Hepatocyte (in vitro differentiated cells): ENCODE data around the gene MISP3. TPM values are rescaled to one million over a fixed set of nuclear protein-coding genes. Genes with fewer than 3 reads are reported as not detected.

Experiments used
- DNase-seq: peaks from one replicate; pipeline ENCODE4 v3.0.0-alpha.2; 2016; ENCODE audit warnings: low spot score
- H2AFZ ChIP-seq: fragments of 200-600 bp; sonication (generic); 2 replicates; pipeline ENCODE4 v1.6.0; 2016; ENCODE audit warnings: antibody characterized with exemption, mild to moderate bottlenecking
- H3K27ac ChIP-seq: fragments of 200-600 bp; sonication (generic); 2 replicates; pipeline ENCODE4 v1.5.1; 2016; ENCODE audit warnings: mild to moderate bottlenecking
- H3K27me3 ChIP-seq: fragments of 200-600 bp; sonication (generic); 2 replicates; pipeline ENCODE4 v1.6.1; 2016
- H3K36me3 ChIP-seq: fragments of 200-600 bp; sonication (generic); replicated peaks from 2 replicates; pipeline ENCODE4 v1.5.1; 2016; ENCODE audit warnings: low read depth; ENCODE audit not compliant: insufficient read depth
- H3K4me1 ChIP-seq: fragments of 200-600 bp; sonication (generic); 2 replicates; pipeline ENCODE4 v1.5.1; 2016; ENCODE audit warnings: mild to moderate bottlenecking, moderate library complexity; ENCODE audit not compliant: insufficient read depth
- H3K4me2 ChIP-seq: fragments of 200-600 bp; sonication (generic); 2 replicates; pipeline ENCODE4 v1.6.0; 2016
- H3K4me3 ChIP-seq: fragments of 200-600 bp; sonication (generic); 2 replicates; pipeline ENCODE4 v1.5.1; 2016; ENCODE audit warnings: mild to moderate bottlenecking
- H3K79me2 ChIP-seq: fragments of 200-600 bp; sonication (generic); 2 replicates; pipeline ENCODE4 v1.6.0; 2017; ENCODE audit warnings: mild to moderate bottlenecking
- H3K9me2 ChIP-seq: fragments of 200-600 bp; sonication (generic); replicated peaks from 2 replicates; pipeline ENCODE4 v1.6.0; 2017; ENCODE audit warnings: mild to moderate bottlenecking; ENCODE audit not compliant: insufficient read depth
- H3K9me3 ChIP-seq: fragments of 200-600 bp; sonication (generic); 2 replicates; pipeline ENCODE4 v1.5.1; 2016; ENCODE audit warnings: low read depth, mild to moderate bottlenecking
- H4K20me1 ChIP-seq: fragments of 200-600 bp; sonication (generic); 2 replicates; pipeline ENCODE4 v1.6.0; 2016; ENCODE audit warnings: mild to moderate bottlenecking; ENCODE audit not compliant: insufficient read depth, poor library complexity, severe bottlenecking
- EZH2 ChIP-seq: fragments of 200-600 bp; sonication (generic); IDR thresholded peaks from 2 replicates; pipeline ENCODE4 v1.6.1; 2016; ENCODE audit warnings: antibody characterized with exemption, mild to moderate bottlenecking, borderline replicate concordance
- EZH2phosphoT487 ChIP-seq: fragments of 200-600 bp; sonication (generic); IDR thresholded peaks from one replicate; pipeline ENCODE4 v1.6.1; 2018; ENCODE audit warnings: antibody characterized with exemption, mild to moderate bottlenecking, low read depth, moderate library complexity; ENCODE audit not compliant: unreplicated experiment, severe bottlenecking
- WGBS: methylation state at CpG from one replicate; pipeline ENCODE4 v1.1.6; 2016; ENCODE audit warnings: low lambda C conversion rate; ENCODE audit errors: missing lambda C conversion rate; 5-methylcytosine and 5-hydroxymethylcytosine counted together
- polyA plus RNA-seq: library from polyadenylated mRNA; unstranded; fragments of >200 nt; fragmentation: Nextera tagmentation; extraction: Ambion mirVana; gene quantifications from 2 replicates; pipeline ENCODE4 v1.2.1, GENCODE V29; 2016
- total RNA-seq: library from RNA; depleted of rRNA; stranded (reverse); fragments of >200 nt; gene quantifications from 2 replicates; pipeline ENCODE4 v1.2.3, GENCODE V29; 2014
- TF ChIP-seq, protein P1 (sequence below): fragments of 200-600 bp; sonication (generic); IDR thresholded peaks from 2 replicates; pipeline ENCODE4 v1.5.1; 2016; ENCODE audit warnings: antibody characterized with exemption, mild to moderate bottlenecking; ENCODE audit not compliant: poor library complexity

Gene MISP3
- total and polyA plus RNA-seq, 2 experiments from 2014 or later, result 4.9 to 13.1 TPM

GRCh38 chr19:14027856-14028450 is 44.6 kb upstream of the MISP3 start, which contains the start of gene RLN3:
RLN3 (plus strand) TSS chr19:14028148; CDS start chr19:14028205, 57 bp downstream.
- H3K9me3 ChIP-seq, result no peaks in the 10 kb centered on the region

DNA sequence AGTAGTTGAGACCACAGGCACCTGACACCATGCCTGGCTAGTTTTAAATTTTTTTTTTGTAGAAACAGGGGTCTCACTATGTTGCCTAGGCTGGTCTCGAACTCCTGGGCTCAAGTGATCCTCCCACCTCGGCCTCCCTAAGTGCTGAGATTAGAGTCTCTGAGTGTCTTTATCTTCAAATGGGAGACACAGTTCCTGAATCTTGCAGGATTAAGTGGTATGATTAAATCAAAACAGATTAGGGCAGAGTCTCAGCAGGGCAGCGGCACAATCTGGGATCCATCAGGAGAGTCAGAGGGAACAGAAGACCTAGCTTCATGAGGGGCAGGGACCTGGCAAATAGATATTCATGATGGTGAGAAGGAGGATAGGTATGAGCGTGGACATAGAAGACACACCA is 43.7 kb upstream of the MISP3 start:
- H3K36me3 ChIP-seq, result no peaks in the 10 kb centered on the region
- no peaks in the 10 kb centered on the region for H3K9me3 ChIP-seq
- H3K79me2 ChIP-seq, result no peaks in the 10 kb centered on the region
- H4K20me1 ChIP-seq, result no peaks in the 10 kb centered on the region
- no peak overlapping the region for H3K4me3 ChIP-seq
- TF ChIP-seq EZH2 (no peak), EZH2phosphoT487 (no peak)
- TF ChIP-seq, protein P1, sequence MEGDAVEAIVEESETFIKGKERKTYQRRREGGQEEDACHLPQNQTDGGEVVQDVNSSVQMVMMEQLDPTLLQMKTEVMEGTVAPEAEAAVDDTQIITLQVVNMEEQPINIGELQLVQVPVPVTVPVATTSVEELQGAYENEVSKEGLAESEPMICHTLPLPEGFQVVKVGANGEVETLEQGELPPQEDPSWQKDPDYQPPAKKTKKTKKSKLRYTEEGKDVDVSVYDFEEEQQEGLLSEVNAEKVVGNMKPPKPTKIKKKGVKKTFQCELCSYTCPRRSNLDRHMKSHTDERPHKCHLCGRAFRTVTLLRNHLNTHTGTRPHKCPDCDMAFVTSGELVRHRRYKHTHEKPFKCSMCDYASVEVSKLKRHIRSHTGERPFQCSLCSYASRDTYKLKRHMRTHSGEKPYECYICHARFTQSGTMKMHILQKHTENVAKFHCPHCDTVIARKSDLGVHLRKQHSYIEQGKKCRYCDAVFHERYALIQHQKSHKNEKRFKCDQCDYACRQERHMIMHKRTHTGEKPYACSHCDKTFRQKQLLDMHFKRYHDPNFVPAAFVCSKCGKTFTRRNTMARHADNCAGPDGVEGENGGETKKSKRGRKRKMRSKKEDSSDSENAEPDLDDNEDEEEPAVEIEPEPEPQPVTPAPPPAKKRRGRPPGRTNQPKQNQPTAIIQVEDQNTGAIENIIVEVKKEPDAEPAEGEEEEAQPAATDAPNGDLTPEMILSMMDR, result no peak
- H3K27ac ChIP-seq, result no peak overlapping the region
- WGBS, result 68% methylated on average over 4 of the region's 4 CpGs
- H3K27me3 ChIP-seq, result peaks cover 3% of the 10 kb centered on the region
- H3K4me2 ChIP-seq, result no peak overlapping the region
- no peak overlapping the region for H2AFZ ChIP-seq
- H3K4me1 ChIP-seq, result no peaks in the 10 kb centered on the region
- no peaks in the 10 kb centered on the region for H3K9me2 ChIP-seq
- no peak for DNase-seq

More at GRCh38 chr19:14027856-14028450, 44.6 kb upstream of the MISP3 start, which contains the start of gene RLN3:
- no peak for TF ChIP-seq EZH2
- TF ChIP-seq, protein P1, result no peak
- TF ChIP-seq EZH2phosphoT487, result no peak
- no peak for DNase-seq
- no peaks in the 10 kb centered on the region for H3K36me3 ChIP-seq
- no peaks in the 10 kb centered on the region for H3K9me2 ChIP-seq
- 79% methylated on average over 24 of the region's 24 CpGs for WGBS
- no peak within 1 kb of the TSS for H2AFZ ChIP-seq
- H3K4me1 ChIP-seq, result no peaks in the 10 kb centered on the region
- H3K4me2 ChIP-seq, result no peak within 1 kb of the TSS
- no peak within 1 kb of the TSS for H3K4me3 ChIP-seq
- H4K20me1 ChIP-seq, result no peaks in the 10 kb centered on the region
- H3K79me2 ChIP-seq, result no peaks in the 10 kb centered on the region
- peaks cover 3% of the 10 kb centered on the region for H3K27me3 ChIP-seq
- no peak within 1 kb of the TSS for H3K27ac ChIP-seq

- Histone ChIP-seq H3K27me3 (peaks cover 3% of the 10 kb centered on the region), H3K9me3 (no peaks in the 10 kb centered on the region), H3K36me3 (no peaks in the 10 kb centered on the region), H4K20me1 (no peaks in the 10 kb centered on the region), H2AFZ (peak overlapping the region; percentile 80), H3K79me2 (no peaks in the 10 kb centered on the region), H3K27ac (no peak overlapping the region), H3K9me2 (no peaks in the 10 kb centered on the region), H3K4me1 (no peaks in the 10 kb centered on the region), H3K4me2 (peak overlapping the region; percentile 94), H3K4me3 (peak overlapping the region; percentile 35)
- TF ChIP-seq EZH2 (no peak), EZH2phosphoT487 (no peak)
- TF ChIP-seq, protein P1, result no peak
- 28% methylated on average over 15 of the region's 20 CpGs for WGBS
- no peak for DNase-seq
Measured at GRCh38 chr19:14030997-14031718, 41.4 kb upstream of the MISP3 start.
